Activated CD8-positive, alpha-beta memory T cell treated with anti-CD3 and anti-CD28 coated beads for 48 hours (primary cell): ENCODE data around the gene COMMD10.

ENCODE experiments used
- DNase-seq, 3 experiments: peaks; one replicate each; pipeline ENCODE4 v3.0.0-alpha.2; 2020; ENCODE audit warnings: low read depth in 2 of 3, low spot score in 2 of 3

Gene COMMD10

GRCh38 chr5:116209166-116209565 lies 124.3 kb downstream of the COMMD10 start:
- no peak for DNase-seq

GRCh38 chr5:116212225-116212624 lies 127.4 kb downstream of the COMMD10 start:
- DNase-seq: no peak

GRCh38 chr5:116216246-116216645 lies 131.4 kb downstream of the COMMD10 start:
- DNase-seq: no peak

- no peak for DNase-seq
Measured at GRCh38 chr5:116225281-116225922, 140.6 kb downstream of the COMMD10 start.

- no peak for DNase-seq
Measured at GRCh38 chr5:116229131-116229689, 144.4 kb downstream of the COMMD10 start.

- no peak for DNase-seq
Measured at GRCh38 chr5:116231288-116231687, 146.5 kb downstream of the COMMD10 start.

GRCh38 chr5:116234681-116235080 lies 149.9 kb downstream of the COMMD10 start:
- DNase-seq: no peak

- no peak for DNase-seq
Measured at GRCh38 chr5:116237917-116238500, 153.2 kb downstream of the COMMD10 start.

GRCh38 chr5:116242343-116242742 lies 157.5 kb downstream of the COMMD10 start:
- DNase-seq: no peak

GRCh38 chr5:116248432-116248831 lies 163.6 kb downstream of the COMMD10 start:
- no peak for DNase-seq

- DNase-seq: no peak
Measured at GRCh38 chr5:116249648-116250047, 164.8 kb downstream of the COMMD10 start.

- no peak for DNase-seq
Measured at GRCh38 chr5:116256717-116257116, 171.9 kb downstream of the COMMD10 start.

- DNase-seq: no peak
Measured at GRCh38 chr5:116265471-116265870, 180.6 kb downstream of the COMMD10 start.

- no peak for DNase-seq
Measured at GRCh38 chr5:116271446-116272025, 186.7 kb downstream of the COMMD10 start.

- no peak for DNase-seq
Measured at GRCh38 chr5:116272281-116272941, 187.6 kb downstream of the COMMD10 start.

- DNase-seq: no peak
Measured at GRCh38 chr5:116273448-116274242, 188.8 kb downstream of the COMMD10 start.

GRCh38 chr5:116274251-116274650 lies 189.4 kb downstream of the COMMD10 start:
- no peak for DNase-seq

- no peak for DNase-seq
Measured at GRCh38 chr5:116275282-116275681, 190.5 kb downstream of the COMMD10 start.

GRCh38 chr5:116276952-116277351 lies 192.1 kb downstream of the COMMD10 start:
- no peak for DNase-seq

GRCh38 chr5:116280149-116280803 lies 195.5 kb downstream of the COMMD10 start:
- no peak for DNase-seq

GRCh38 chr5:116281309-116281708 lies 196.5 kb downstream of the COMMD10 start:
- DNase-seq: no peak
